Esophagus (tissue), 2 donors: ENCODE measurements around the gene CD200. TPM values are rescaled to one million over a fixed set of nuclear protein-coding genes. Genes with fewer than 3 reads are reported as not detected.
"Not testable (repeated sequence)": the region's sequence is repeated elsewhere in the genome, so short reads cannot be mapped to it uniquely, and the experiment has no call there.

Experiments
- H3K27ac ChIP-seq, 2 donors: one replicate each; pipeline ENCODE4 v1.5.1; 2013; ENCODE audit warnings: low read depth in 2 of 2, mild to moderate bottlenecking in 2 of 2, inconsistent platforms in 1 of 2, low read length in 1 of 2, moderate library complexity in 1 of 2
- H3K27me3 ChIP-seq, 2 donors: one replicate each; pipeline ENCODE4 v1.6.1; 2013; ENCODE audit warnings: low read length in 2 of 2, control low read depth in 1 of 2, mild to moderate bottlenecking in 1 of 2; ENCODE audit not compliant: insufficient read depth in 2 of 2, control insufficient read depth in 1 of 2
- H3K36me3 ChIP-seq, 2 donors: one replicate each; pipeline ENCODE4 v1.6.1; 2013; ENCODE audit warnings: low read length in 1 of 2; ENCODE audit not compliant: control insufficient read depth in 2 of 2, insufficient read depth in 2 of 2
- H3K4me1 ChIP-seq, 2 donors: one replicate each; pipeline ENCODE4 v1.6.1; 2013; ENCODE audit warnings: low read length in 1 of 2; ENCODE audit not compliant: control insufficient read depth in 2 of 2, insufficient read depth in 2 of 2
- H3K4me3 ChIP-seq, 2 donors: one replicate each; pipeline ENCODE4 v1.5.1; 2013; ENCODE audit warnings: low read length in 2 of 2, mild to moderate bottlenecking in 2 of 2, low read depth in 1 of 2, moderate library complexity in 1 of 2
- H3K9me3 ChIP-seq, 2 donors: one replicate each; pipeline ENCODE4 v1.6.1; 2013; ENCODE audit warnings: mild to moderate bottlenecking in 2 of 2, low read depth in 1 of 2, low read length in 1 of 2, moderate library complexity in 1 of 2; ENCODE audit not compliant: control insufficient read depth in 2 of 2, insufficient read depth in 1 of 2
- WGBS, 2 donors: extraction: QIAGEN DNeasy Blood & Tissue Kit; methylation state at CpG; one replicate each; pipeline ENCODE4 v1.1.7; 2013; 5-methylcytosine and 5-hydroxymethylcytosine counted together
- polyA plus RNA-seq, 2 donors: library from polyadenylated mRNA; stranded (reverse); fragments of 200-250 nt; gene quantifications; one replicate each; pipeline ENCODE4 v1.2.3, GENCODE V29; 2013
- donor health status: healthy with polysubstance abuse.
- donor health status: Bipolar disorder and iron deficiency.

The CD200 gene
- polyA plus RNA-seq, 2 donors, result 0.90 to 3.0 TPM

DNA sequence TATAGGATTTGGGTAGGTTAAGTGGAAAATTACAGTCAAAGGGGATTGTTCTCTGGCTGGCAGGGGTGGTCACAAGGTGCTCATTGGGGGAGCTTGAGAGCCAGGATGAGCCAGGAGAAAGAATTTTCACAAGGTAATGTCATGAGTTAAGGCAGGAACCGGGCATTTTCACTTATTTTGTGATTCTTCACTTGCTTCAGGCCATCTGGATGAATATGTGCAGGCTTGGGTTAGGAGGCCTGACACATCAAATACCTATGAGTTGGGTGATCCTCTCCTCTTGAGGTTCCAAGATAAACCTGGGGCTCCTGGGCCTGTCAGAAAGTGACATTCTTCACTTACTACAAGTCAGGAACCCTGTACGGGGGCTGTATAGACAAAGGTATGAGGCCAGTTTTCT is 68.7 kb downstream of the CD200 start:
- H3K27me3 ChIP-seq, result no peaks in the 10 kb centered on the region
- H3K9me3 ChIP-seq, result no peaks in the 10 kb centered on the region
- no peak overlapping the region for H3K27ac ChIP-seq
- H3K4me1 ChIP-seq, result no peaks in the 10 kb centered on the region
- no peaks in the 10 kb centered on the region for H3K36me3 ChIP-seq
- H3K4me3 ChIP-seq, result no peak overlapping the region
- WGBS, 2 donors, result 81 to 88% methylated on average over 2 of the region's 2 CpGs

DNA sequence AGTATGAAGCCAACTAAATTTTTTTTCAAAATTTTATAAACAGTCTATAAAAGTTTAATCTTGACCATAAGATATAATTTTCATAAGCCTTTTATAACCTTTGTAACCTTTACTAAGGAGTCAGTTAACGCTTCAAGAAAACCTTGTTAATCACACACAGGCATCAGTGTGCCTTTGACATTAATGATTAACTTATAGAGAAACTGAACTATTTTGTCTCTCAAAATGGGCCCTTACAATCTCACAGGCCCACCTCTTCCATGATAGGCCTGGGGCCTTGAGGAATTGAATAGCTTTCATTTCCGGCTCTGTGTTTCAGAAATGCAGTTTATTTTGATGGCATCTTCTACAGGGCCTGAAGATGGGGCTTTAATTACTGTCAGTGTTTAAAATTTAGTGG is 70.1 kb downstream of the CD200 start:
- H3K4me3 ChIP-seq, result no peak overlapping the region
- no peaks in the 10 kb centered on the region for H3K27me3 ChIP-seq
- H3K27ac ChIP-seq, result no peak overlapping the region
- no peaks in the 10 kb centered on the region for H3K36me3 ChIP-seq
- 84 to 94% methylated on average over 2 of the region's 2 CpGs for WGBS, 2 donors
- H3K9me3 ChIP-seq, result no peaks in the 10 kb centered on the region
- H3K4me1 ChIP-seq, result no peaks in the 10 kb centered on the region

DNA sequence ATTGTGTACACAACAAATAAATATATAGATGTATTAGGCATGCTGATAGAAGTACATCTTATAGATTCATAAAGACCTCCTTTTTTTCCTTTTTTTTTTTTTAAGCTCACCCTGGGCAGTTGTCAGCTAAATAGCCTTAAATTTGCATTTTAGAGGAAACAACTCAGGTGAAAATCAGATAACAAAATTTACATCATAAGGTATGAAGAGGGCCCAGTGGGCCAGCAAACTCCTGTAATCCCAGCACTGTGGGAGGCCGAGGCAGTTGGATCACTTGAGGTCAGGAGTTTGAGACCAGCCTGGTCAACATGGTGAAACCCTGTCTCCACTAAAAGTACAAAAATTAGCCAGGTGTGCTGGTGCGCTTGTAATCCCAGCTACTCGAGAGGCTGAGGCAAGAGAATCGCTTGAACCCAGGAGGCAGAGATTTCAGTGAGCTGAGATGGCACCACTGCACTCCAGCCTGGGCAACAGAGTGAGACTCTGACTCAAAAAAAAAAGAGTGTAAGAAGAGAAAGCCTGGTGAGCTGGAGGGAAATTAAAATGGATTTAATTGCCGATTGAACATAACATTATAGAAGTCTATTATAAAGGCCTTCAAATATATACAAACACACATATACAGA is 72.1 kb downstream of the CD200 start:
- H3K4me3 ChIP-seq, H3K27ac ChIP-seq, H3K4me1 ChIP-seq, H3K9me3 ChIP-seq, H3K36me3 ChIP-seq, H3K27me3 ChIP-seq: not testable (repeated sequence)
- 91% methylated on average over 5 of the region's 5 CpGs for WGBS, 2 donors

DNA sequence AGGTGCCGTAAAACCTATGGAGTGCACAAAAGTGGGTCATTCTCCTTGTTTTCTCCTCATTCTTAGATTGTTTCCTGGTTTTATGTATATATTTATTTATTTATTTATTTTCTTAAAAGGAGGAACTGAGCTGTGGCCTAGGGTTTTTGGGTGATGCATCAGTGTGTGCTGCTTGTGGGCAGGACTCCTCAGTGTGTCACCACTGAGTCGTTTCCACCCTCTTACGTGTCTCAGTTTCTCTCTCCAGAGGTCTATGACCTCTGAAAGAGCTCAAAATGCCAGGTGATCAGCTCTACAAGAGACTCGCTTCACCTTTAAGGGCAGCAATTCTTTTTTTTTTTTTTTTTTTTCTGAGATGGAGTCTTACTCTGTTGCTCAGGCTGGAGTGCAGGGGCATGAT is 72.9 kb downstream of the CD200 start:
- Histone ChIP-seq H3K36me3 (no peaks in the 10 kb centered on the region), H3K4me3 (no peak overlapping the region), H3K9me3 (no peaks in the 10 kb centered on the region), H3K27me3 (no peaks in the 10 kb centered on the region), H3K4me1 (no peaks in the 10 kb centered on the region), H3K27ac (no peak overlapping the region)
- WGBS, 2 donors, result 80 to 84% methylated on average over 4 of the region's 4 CpGs

DNA sequence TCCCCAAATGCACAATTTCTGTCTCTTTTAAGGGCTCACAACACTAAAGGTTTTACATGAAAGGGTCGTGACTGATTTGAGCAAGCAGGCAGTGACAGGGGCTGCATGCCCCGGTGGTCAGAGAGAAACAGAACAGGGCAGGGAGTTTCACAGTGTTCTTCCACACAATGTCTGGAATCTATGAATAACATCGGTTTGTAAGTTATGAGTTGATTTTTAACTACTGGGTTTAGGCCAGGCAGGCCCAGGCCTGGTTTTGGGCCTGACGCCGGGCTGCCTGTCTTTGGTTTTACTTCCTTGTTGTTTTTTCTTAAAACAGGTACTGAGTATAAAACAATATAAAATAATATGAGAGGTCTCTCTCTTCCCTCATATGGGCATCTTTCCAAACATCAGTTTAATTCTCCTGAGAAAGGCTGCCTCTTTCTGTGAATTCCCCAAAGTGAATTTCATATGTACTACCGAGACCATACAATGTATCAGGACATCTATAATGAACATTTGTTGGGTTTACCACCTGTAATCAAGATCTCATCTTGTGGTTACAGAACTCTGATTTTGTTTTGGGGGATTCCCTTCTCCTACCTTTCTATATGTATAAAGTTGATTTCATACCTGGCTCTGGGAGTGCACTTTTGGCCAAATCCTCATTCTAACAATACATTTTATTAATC is 74.4 kb downstream of the CD200 start:
- 41 to 50% methylated on average over 6 of the region's 6 CpGs for WGBS, 2 donors
- H3K36me3 ChIP-seq, result no peaks in the 10 kb centered on the region
- peak overlapping the region in 1 of 2 donors; percentile 10 for H3K27ac ChIP-seq
- no peaks in the 10 kb centered on the region for H3K9me3 ChIP-seq
- no peak overlapping the region for H3K4me3 ChIP-seq
- no peaks in the 10 kb centered on the region for H3K27me3 ChIP-seq
- H3K4me1 ChIP-seq, result no peaks in the 10 kb centered on the region

DNA sequence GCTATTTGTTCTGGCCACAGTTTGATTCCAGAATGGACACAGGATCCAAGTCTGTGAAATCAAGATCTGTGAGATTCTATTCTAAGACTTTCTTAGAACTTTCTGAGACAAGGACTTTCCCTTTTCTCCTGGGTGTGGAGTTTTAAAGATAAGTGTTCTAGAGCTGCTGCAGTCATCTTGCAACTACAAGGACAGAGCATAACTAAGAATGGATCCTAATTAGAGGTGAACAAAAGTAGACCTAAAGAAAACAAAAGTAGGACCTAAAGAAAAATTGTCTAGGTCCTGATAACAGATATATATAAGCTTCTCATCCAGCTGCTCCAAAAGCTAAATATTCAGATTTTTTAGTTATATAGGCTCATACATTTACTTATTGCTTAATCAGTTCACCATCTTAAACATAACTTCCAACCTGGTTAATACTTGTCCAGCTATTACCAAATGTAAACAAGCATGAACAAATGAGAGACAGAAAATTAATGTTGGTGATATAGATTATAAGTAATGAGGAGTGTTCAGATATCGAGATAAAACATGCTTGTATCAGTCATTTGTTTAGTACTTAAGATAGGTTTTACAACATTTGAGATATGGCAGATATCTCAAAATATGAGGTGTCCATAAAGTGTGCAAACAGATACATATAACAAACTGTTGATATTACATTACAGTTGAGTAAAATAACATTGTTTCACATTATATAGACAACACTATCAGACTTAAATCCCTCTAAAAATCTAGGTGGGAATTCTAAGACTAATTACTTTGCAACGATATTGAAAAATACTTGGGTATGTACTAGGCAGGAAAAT is 75.1 kb downstream of the CD200 start:
- Histone ChIP-seq H3K4me3 (no peak overlapping the region), H3K9me3 (no peaks in the 10 kb centered on the region), H3K36me3 (no peaks in the 10 kb centered on the region), H3K27me3 (no peaks in the 10 kb centered on the region), H3K27ac (no peak overlapping the region), H3K4me1 (no peaks in the 10 kb centered on the region)
- 81 to 89% methylated on average over 2 of the region's 2 CpGs for WGBS, 2 donors

DNA sequence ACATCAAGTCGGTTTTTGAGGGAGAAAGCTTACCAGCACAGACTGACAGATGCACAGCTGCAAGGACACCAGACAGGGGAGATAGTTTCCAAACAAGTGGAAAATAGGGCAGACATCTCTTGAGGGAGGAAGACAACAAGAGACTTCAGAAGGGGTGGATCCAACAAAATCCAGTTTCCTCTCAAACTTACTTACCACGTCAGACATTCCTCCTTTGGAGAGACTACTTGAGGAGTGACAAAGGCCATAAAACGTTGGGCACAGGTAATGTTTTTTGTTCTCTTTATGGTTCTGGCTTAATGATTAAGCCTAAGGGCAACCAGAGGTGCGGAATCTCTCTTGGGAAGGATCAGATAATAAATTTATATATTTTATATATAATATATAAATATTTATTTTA is 76.1 kb downstream of the CD200 start:
- Histone ChIP-seq H3K4me1 (no peaks in the 10 kb centered on the region), H3K27ac (no peak overlapping the region), H3K9me3 (no peaks in the 10 kb centered on the region), H3K36me3 (no peaks in the 10 kb centered on the region), H3K4me3 (no peak overlapping the region), H3K27me3 (no peaks in the 10 kb centered on the region)
- 76 to 79% methylated on average over 4 of the region's 4 CpGs for whole genome bisulfite sequencing, 2 donors

DNA sequence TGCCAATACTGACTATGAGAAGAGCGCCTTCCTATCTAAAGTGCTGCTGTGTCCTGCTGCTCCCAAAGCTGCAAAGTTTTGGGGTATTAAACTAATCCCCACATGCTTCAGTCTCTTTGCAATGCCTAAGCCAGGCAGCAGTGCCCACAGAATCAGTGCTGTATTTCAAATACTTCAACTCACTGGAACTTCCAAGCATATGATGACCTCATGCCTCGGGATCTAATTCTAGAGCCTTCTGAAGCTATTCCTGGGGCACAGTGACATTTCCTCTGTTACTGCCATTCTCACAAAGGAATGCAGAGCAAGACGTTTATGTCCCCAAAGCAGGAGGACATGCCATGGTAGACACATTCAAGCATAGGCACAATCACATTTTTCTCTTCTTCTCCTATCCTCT is 78.5 kb downstream of the CD200 start:
- 78 to 84% methylated on average over 3 of the region's 3 CpGs for WGBS, 2 donors
- Histone ChIP-seq H3K27me3 (no peaks in the 10 kb centered on the region), H3K27ac (no peak overlapping the region), H3K4me3 (no peak overlapping the region), H3K9me3 (no peaks in the 10 kb centered on the region), H3K36me3 (no peaks in the 10 kb centered on the region), H3K4me1 (no peaks in the 10 kb centered on the region)
